Activated CD4-positive, alpha-beta T cell treated with anti-CD3 and anti-CD28 coated beads, Interleukin-2, amount 50 U/mL, for 1 hour (primary cell): ENCODE measurements around the gene PSMD14.

Experiments
- DNase-seq: peaks from one replicate; pipeline ENCODE4 v3.0.0-alpha.2; 2020

Gene PSMD14

DNA sequence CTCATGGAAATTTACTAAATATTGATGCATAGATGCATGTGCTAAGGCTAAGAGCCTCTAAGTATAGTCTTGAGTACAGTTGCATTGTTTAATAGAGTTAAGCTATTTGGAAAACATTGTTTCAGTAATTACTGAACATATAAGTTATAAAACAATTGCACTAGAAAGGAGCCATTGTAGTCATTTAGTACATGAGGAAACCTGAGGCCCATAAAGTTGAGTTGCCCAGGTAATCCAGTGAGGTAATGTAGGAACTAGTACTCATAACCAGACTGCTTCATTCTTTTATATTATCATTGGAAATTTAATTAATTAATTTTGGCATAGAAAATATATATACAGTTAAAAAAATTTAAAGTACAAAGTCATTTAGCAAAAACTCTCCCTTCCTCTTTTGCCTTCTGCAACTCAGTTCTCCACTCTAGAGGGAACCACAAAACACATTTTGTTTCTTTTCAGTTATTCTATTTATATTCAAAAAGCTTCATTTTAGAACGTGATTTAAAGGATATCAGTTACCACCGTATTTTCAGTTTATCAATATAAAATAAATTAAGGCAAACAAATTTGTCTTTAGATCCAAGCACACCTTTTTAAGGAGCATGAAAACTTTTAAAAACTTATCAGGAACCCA is 80.0 kb downstream of the PSMD14 start:
- DNase-seq = no peak

DNA sequence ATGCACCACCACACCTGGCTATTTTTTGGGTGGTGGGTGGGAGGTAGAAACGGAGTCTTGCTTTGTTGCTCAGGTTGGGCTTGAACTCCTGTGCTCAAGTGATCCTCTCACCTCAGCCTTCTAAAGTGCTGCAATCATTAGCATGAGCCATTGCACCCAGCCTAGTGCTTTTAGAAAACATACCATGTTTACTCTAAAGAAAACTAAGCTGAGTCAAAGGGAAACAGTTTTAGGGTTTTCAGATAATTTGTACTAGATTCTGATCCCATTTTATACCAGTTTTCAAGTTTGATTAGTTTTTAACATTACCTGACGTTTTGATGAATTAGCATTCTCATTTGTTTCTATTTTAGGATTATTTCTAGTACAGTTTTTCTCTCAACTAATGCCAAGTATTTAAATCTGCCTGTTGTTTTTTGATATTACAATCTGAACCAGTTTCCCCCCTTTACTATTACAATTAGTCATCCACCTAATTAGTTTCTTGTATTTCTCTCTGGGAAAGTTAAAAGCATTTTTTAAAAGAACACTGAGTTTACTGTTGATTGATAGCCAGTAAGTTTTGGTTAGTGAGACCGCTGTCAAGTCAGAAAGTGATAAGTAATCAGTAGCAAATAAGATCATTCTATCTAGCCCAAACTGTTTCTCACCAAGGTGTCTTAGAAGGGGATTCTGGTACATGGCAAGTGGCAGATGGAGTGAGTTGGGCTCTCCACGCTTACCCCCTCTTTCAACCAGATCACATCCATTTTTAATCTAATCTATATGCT is 83.7 kb downstream of the PSMD14 start:
- DNase-seq = no peak

DNA sequence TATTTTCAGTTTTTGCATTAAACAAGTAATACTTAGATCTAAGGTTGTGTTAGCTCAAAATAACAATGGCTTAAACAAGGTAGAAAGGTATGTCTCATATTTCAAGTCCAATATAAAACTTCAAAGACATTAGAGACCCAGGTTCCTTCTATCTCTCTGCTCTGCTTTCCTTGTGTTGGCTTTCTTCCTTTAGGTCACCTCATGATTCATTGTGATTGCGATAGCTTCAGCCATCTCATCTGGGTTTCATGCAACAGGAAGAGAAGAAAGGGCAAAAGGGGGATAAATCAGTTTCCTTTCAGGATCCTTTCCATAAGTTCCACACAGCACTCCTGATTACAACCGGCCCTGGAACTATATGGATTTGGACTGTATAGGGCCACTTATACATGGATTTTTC is 91.9 kb downstream of the PSMD14 start:
- DNase-seq = no peak

DNA sequence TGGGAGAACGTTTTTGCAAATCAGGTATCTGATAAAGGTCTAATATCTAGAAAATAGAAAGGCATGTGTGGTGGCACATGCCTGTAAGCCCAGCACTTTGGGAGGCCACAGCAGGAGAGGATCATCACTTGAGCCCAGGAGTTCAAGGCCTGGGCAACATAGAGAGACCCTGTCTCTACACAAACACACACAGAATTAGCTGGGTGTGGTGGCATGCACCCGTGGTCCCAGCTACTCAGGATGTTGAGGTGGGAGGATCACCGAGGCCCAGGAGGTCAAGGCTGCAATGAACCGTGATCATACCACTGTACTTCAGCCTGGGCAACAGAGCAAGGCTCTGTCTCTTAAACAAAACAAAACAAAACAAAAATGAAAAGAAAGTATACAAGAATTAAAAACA is 94.1 kb downstream of the PSMD14 start:
- no peak for DNase-seq

DNA sequence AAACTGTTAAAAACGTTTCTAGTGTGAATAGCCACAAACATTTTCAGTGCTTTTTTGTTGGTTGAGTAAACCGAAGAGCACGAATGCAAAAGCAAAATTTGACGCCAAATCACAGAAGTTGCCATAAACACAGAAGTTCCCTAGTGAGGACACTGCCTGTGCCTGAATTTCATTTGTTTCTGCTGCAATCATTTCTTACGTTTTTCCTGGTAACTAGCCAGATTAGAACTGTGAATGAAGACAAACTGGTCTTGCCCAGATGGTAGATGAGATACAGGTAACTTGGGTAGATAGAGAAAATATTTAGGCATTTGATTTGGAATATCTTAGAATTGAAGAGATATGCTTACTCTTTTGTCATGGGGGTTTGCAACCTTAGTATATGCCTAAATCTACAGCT is 98.1 kb downstream of the PSMD14 start:
- no peak for DNase-seq

DNA sequence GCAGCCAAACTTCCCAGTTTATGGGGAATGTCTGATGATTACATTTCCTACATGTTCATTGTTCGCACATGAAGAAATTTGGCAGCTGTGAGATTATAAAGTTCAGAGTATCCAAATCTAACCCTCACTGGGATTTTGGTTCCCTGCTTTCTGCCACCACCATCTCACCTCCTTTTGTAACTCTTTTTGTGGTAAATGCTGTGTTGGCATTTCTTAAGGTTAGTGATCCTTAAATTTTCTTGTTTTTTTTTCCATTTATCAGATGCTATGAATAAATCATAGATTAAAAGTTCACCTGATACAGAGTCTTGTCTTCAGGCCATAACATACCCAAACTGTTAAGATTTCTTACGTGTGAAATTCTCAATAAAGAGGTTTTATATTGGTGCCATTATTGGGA is 99.4 kb downstream of the PSMD14 start:
- no peak for DNase-seq

DNA sequence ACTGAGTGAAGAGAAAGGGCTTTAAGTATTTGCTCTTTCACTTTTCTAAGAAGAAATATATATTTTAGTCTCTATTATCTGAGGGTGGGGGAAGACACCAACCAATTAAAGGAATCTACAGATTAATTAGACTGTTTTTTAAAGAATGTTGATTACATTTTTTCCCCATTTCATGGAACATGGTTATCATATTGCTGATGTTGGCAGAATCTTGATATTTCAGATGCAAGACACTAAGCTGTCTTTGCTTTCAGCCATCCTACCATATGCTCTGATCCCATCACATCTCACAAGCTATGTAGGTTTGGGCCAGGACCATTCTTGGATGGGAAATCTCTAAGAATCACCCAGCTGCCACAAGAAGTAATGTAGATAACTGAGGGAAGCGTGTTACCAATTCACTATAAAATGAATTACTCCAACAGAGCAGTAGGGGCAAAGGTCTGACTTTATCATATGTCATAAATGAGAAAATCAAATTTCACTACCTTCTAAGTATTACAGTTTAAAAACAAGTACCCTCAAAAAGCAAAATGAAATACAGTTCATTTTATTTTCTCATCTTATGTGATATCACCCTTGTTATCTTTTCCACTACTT is 101.2 kb downstream of the PSMD14 start:
- no peak for DNase-seq

DNA sequence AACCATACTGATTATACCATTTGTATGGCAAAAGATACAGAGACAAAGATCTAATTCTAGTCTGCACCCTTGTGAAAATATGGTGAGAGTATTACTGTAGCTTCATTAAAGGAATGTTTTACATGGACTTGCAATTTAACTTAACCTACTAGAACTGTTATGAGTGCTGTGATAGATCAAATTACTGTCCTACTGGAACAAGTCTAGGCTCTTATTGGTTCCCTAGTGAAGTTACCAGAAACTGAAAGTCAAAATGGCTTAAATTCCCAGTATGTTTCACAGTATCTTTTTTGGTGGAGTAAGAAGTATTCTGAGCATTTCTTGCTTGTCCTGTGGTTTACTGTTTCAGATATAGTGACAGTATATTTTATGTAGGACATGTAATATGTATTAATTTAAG is 104.1 kb downstream of the PSMD14 start:
- DNase-seq = no peak

DNA sequence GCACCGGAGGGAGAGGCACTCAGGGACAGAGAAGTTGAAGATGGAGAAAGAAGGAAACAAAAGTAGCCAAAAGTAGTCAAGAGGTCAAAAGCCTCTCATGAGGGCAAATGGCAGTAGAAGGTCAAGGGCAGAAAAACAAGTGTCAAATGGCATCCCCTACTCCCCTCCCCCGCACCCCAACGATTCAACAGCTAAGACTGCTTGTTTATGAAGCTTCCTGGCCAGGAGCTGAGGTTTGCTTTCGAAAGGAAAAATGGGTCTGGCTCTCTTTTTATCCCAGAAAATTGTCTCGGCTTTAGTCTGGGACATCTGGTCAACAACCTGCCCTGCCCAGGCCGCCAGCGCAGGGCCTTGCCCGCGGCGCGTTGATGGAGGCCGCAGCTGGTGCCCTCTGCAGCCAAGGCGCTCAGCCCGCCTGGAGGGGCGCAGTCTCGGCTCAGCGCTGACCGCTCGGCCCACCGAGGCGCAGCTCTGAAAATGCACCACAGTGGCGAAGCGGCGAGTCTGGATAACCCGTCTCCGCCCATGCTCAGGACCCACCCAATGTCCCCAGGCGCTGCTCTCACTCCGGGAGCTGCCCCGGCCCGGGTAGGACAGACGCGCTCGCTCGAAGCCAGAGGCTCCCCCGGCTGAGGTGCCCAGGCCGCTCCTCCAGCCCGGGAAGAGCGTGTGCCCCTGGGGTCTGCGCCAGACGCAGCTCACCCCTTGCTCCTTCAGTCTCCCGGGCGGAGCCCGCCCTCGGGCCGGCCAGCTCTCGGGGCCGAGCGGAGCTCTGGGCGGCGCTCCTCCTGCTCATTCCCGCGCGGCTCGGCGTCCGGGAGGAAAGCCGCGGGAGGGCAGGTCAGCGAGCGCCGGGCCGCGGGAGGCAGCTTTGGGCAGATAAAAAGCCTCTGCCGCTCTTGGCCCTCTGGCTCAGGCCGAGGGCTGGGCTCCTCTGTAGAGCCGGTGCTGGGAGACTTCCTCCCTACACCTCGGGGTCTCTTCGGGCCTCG is 106.1 kb downstream of the PSMD14 start:
- no peak for DNase-seq

DNA sequence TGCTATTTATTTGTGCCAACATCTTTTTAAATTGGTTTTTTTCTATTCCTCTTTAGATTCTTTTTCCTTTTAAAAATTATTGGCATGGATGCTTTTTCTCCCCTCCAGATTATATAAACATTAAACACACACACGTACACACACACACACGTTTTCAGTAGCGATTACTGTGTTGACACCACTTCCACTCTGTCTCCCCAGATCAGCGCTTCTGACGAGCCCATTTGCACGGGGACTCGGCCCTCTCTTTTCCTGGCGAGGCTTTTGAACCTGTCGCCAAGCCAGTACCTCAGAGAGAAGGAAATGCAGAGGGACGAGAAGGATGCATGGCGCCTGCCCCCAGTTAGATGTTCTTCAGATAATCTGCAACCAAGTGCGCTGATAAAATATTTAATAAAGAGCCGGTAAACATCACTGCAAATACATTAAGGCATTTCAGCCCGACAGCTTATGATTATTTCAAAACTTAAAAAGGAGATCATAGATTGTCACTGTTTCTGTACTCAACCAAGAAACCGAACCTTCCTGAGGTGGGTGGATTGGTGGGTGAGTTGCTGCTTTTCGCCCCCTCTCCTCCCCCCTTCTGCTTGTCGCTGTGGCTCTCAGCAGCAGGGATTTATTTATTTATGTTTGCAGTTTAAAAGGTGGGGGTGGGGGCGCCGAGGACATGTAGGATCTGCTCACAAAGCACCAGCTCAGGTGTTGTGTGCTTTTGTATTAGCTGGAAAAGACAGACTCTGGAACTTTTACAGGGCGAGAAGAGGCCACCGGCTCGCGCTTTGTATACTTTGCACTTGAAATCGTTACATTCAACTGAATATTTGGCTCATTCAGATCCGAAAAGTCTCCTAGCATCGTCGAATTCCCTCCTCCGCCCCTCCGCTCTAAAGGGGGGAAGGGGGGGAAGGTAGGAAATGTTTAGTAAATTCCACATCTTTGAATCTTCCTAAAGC is 107.1 kb downstream of the PSMD14 start:
- no peak for DNase-seq

DNA sequence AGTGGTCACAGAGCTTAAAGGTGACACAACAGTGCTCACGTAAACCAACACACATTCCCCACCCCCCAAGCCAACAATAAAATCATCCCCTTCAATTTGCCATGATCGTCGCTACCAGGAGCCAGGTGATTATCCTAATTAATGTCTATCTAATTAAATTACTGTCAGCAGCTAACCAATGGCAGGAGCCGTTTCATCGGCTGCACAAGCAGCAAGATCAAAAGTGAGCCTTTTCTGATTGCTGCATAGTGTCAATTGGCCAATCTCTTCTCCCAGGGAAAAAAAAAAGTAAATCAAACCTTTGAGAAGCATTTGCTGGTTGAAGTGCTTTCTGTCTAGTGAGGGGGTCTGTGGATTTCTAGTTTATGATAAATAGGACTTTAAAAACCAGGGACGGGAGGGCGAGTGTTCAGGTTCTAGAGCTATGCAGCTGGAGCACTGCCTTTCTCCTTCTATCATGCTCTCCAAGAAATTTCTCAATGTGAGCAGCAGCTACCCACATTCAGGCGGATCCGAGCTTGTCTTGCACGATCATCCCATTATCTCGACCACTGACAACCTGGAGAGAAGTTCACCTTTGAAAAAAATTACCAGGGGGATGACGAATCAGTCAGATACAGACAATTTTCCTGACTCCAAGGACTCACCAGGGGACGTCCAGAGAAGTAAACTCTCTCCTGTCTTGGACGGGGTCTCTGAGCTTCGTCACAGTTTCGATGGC is 107.9 kb downstream of the PSMD14 start, which contains the start of gene TBR1:
TBR1 (plus strand) TSS at position 311 of the 721 bp plus-strand sequence; CDS start at position 425, 114 bp downstream.
- DNase-seq = no peak

DNA sequence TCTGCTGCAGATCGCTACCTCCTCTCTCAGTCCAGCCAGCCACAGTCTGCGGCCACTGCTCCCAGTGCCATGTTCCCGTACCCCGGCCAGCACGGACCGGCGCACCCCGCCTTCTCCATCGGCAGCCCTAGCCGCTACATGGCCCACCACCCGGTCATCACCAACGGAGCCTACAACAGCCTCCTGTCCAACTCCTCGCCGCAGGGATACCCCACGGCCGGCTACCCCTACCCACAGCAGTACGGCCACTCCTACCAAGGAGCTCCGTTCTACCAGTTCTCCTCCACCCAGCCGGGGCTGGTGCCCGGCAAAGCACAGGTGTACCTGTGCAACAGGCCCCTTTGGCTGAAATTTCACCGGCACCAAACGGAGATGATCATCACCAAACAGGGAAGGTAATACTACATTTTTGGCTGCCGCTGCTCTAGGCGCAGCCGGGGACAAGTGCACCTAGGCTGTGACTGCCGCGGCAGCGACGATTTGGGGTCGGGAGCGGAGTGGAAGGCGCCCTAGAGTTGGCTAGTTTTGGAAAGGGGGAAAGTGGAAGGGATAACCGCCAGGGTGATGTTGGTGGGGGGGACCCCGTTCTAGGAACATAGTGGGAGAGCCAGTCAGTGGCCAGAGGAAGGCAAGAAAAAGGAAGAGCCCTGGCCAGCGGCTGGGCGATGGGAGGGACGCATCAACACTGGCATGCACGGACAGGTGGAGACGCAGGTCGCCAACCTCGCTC is 108.6 kb downstream of the PSMD14 start:
- DNase-seq = no peak

DNA sequence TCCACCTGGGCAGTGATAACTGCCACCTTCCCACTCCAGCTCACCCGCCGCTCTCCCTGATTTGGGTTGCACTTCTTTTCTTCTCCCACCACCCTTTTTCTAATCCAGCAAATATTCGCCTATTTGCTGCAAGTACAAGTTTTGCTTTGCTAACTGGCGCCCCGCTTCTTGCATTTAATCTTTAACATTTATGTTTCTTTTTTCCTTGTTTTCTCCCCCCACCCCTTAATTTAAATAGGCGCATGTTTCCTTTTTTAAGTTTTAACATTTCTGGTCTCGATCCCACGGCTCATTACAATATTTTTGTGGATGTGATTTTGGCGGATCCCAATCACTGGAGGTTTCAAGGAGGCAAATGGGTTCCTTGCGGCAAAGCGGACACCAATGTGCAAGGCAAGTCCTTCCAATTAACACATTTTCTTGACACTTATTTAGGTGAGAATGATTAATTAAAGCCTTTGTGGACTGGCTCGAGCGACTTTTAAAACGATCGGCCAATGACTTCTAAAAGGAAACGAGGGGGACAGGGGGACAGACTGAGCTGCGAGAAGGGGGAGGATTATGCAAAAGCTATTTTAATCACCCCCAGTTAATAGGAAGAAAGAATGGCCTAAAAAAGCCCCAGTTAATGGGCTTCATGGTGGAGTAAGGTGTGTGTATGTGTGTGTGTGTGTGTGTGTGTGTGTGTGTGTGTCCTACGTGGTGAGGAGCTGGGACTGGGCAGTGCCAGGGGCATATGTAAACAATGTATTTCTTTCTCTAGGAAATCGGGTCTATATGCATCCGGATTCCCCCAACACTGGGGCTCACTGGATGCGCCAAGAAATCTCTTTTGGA is 109.4 kb downstream of the PSMD14 start:
- no peak for DNase-seq

DNA sequence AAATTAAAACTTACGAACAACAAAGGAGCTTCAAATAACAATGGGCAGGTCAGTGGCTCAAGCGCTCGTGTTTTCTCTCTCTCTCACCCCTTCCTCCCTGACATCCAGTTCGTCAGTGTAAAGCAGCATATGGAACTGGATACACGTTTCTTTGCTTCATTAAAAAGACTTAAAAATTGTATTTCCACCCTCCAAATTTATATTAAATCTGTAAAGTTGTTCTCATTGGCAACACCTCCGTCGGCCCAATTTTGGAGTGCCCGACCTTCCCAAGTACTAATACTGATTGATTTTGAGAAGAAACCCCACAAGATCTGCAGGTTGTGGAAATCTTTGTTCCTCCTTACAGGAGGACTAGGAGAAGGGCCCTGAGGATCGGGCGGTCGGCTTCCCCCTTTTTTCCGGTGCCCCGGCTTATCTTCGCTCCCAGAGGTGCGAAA is 110.1 kb downstream of the PSMD14 start:
- DNase-seq = no peak

DNA sequence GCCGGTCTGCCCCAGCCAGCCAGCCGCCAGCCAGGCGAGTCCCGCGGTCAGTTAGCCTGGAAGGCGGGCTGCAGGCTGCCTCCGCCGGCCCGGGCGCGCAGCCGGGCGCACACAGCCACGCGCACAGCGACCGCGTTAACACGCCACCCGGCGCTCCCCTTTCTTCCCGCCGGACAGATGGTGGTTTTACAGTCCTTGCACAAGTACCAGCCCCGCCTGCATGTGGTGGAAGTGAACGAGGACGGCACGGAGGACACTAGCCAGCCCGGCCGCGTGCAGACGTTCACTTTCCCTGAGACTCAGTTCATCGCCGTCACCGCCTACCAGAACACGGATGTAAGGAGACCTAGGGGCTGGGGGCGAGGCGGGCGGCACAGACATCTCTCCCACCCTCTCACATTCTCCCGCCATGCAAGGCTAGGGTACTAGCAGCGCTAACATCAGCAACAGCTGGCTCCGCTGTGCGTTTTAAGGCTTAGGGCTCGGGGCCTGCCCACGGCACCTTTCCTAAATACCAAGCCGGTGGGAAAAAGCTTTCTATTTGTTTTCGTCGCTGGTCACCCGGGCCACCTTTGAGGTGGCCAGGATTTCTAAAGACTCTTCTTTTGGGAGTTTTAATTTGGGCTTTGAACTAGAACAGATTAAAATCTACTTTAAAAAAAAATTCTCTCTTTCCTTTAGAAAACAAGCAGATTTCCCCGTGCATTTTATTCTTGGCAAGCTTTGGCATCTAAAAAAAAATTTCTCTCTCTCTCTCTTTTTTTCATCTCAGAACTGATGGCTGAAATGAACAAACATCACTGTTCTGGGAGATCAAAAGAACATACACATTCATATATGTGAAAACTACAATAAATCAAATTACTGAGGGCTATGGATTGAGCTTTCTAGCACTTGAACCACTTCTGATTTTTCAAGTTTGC is 110.8 kb downstream of the PSMD14 start:
- no peak for DNase-seq

DNA sequence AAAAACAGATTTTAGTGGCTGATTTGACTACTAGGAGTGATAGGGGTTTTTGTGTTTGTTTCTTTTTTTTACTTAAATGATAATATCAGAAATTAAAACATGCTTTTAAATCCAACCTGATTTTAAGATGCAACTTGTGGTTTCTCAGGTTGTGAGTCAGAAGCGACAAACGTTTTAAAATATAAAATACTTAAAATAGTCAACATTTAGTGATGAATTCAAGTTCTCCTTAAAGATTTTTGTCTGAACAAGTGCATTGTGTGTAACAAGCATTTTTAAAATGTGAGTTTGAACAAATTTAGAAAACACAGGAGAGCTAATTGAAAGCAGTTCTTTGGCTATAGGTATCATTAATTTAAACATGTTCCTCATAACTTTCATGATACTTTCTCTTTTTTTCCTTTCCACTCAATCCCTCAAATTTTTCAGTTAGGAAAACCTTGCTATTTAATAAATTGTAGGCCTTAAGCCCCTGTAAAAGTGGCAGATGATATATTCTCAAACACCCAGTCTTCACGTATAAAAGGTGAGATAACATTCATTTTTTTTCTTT is 111.5 kb downstream of the PSMD14 start:
- no peak for DNase-seq

DNA sequence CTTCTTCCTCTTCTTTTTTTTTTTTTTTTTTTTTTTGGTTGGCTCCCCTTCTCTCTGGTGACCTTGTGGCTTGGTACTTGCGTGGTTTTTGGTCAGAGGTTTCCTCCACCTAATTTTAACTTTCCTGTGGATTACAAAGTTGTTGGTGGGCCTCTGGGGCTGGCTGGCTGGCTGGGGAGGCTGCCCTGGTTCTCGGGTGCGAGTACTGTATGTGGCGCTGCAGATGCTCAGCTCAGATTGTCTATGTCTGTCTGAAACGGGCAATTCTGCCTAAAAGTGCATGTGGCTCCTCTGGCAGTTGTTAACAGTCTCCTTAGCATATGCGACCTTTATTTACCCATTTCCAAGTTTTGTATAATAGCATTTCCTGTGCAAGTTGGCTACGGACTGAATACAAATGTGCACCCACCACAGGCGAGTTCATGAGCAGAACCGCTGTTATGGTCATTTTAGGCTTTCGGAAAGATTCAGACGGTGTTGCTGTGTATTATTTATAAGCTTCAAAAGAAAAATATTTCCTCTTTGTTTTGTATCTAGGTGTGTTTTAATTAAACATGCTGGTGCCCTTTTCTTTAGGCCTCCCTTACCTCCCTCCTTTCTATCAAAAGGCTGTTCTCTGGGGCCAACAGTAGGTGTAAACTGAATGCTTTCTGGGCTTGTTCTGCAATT is 112.3 kb downstream of the PSMD14 start:
- no peak for DNase-seq
